ENCODE data around the gene GLTPD2.

GRCh38 chr17:4790705-4791088, 1.9 kb downstream of the GLTPD2 start:
- no peak for TF ChIP-seq CTCF (conservative IDR thresholded peaks at IDR 0.05; ENCODE audit: low read length)
- no peak for TF ChIP-seq EZH2phosphoT487 (IDR thresholded peaks at IDR 0.05; ENCODE audit: borderline replicate concordance, low read depth, low read length)

All from OCI-LY7 (cell line).